GM12864 (cell line): ENCODE measurements around the gene SRMS.

ENCODE experiments used
- DNase-seq: peaks from one replicate; pipeline ENCODE4 v3.0.0-alpha.2; 2011; ENCODE audit warnings: low read depth
- H3K4me3 ChIP-seq: 2 replicates; pipeline ENCODE4 v1.5.1; 2011; ENCODE audit warnings: mild to moderate bottlenecking, low read depth, low read length, control low read depth
- CTCF ChIP-seq: IDR thresholded peaks from 2 replicates; pipeline ENCODE4 v1.5.1; 2011; ENCODE audit warnings: low read depth, mild to moderate bottlenecking, moderate library complexity, low read length, control low read depth, inconsistent platforms; ENCODE audit errors: missing control alignments

SRMS gene

GRCh38 chr20:63546956-63547724, 409 bp downstream of the SRMS start:
- H3K4me3 ChIP-seq = no peak overlapping the region
- no peak for DNase-seq
- TF ChIP-seq CTCF = no peak

- no peak overlapping the region for H3K4me3 ChIP-seq
- no peak for DNase-seq
- TF ChIP-seq CTCF = no peak
These were observed 1.1 kb downstream of the SRMS start for GRCh38 chr20:63546256-63546955.

- TF ChIP-seq CTCF = no peak
- no peak for DNase-seq
- no peak overlapping the region for H3K4me3 ChIP-seq
These were observed 1.7 kb downstream of the SRMS start for GRCh38 chr20:63545814-63546213.

- TF ChIP-seq CTCF = no peak
- DNase-seq = no peak
- no peak overlapping the region for H3K4me3 ChIP-seq
These were observed 2.5 kb downstream of the SRMS start for GRCh38 chr20:63544958-63545516.

GRCh38 chr20:63544241-63544957, 3.1 kb downstream of the SRMS start:
- H3K4me3 ChIP-seq = no peak overlapping the region
- no peak for DNase-seq
- no peak for TF ChIP-seq CTCF

GRCh38 chr20:63543733-63544132, 3.8 kb downstream of the SRMS start:
- DNase-seq = no peak
- TF ChIP-seq CTCF = no peak
- no peak overlapping the region for H3K4me3 ChIP-seq
